GM19043 (cell line): ENCODE results near the gene RBM17.
"Not testable (repeated sequence)": the region's sequence is repeated elsewhere in the genome, so short reads cannot be mapped to it uniquely, and the experiment has no call there.

Experiments used
- ATAC-seq: cut with Tn5 transposase; IDR thresholded peaks from one replicate; pipeline ENCODE4 v1.9.1; 2021; ENCODE audit warnings: low read depth; ENCODE audit not compliant: unreplicated experiment

RBM17 gene, protein sequence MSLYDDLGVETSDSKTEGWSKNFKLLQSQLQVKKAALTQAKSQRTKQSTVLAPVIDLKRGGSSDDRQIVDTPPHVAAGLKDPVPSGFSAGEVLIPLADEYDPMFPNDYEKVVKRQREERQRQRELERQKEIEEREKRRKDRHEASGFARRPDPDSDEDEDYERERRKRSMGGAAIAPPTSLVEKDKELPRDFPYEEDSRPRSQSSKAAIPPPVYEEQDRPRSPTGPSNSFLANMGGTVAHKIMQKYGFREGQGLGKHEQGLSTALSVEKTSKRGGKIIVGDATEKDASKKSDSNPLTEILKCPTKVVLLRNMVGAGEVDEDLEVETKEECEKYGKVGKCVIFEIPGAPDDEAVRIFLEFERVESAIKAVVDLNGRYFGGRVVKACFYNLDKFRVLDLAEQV

DNA sequence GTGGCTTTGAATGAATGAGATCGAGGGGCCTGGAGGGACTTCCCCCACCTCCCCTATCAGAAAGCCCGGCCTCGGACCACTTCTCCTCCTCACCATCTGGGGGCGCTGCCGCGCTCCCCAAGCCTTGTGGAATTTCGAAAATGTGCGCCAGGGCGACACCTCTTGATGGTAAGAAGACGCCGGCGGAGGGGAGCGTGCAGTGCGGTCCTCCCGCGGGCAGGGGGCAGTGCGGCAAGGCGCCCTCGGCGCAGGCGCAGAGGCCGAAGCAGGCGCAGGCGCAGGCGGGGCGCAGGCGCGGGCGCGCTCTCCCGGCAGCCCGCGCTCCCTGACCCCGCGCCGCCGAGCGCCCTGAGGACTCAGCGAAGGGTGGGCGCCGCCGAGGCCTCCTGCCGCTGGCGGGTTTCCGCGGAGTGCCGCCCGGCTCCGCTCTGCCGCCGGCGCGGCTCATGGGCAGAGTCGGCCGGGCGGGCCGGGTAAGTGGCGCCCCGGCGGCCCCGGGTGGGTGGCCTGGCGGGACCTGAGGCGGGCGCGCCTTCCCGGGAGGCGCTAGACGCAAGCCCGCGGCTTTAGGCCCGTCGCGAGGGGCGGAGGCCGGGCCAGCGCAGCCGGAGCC, at the start of gene RBM17:
RBM17 (plus strand) TSS at position 314 of the 613 bp plus-strand sequence. CDS start 8,032 bp downstream, outside the sequence.
- ATAC-seq = peak; percentile 72

DNA sequence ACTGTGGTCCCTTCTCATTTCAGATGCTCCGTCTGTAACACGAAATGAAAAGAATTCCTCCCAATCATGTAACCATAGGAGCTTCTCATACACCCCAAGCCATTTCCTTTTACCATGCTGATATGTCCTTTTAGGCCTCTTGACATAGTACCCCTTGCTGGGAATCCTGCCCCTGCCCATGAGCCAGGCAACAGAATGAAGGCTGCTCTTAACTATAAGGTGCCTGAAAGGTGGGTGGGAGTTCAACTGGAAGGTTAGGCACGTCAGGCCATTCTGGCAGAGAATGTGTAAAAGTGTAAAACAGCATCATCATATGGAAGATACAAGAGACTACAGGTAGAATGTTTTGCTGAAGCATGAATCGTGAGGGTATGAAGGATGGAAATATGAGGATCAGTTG, 49.1 kb upstream of the RBM17 start:
- no peak for ATAC-seq

GRCh38 chr10:6040205-6040604, 48.6 kb upstream of the RBM17 start:
- ATAC-seq = no peak

- not testable (repeated sequence) for ATAC-seq
Observed at GRCh38 chr10:6043377-6043776, 45.5 kb upstream of the RBM17 start.

- no peak for ATAC-seq
Observed at GRCh38 chr10:6044060-6044459, 44.8 kb upstream of the RBM17 start.

GRCh38 chr10:6044751-6045313, 44.0 kb upstream of the RBM17 start:
- no peak for ATAC-seq

- no peak for ATAC-seq
Observed at GRCh38 chr10:6045314-6045848, 43.5 kb upstream of the RBM17 start.

DNA sequence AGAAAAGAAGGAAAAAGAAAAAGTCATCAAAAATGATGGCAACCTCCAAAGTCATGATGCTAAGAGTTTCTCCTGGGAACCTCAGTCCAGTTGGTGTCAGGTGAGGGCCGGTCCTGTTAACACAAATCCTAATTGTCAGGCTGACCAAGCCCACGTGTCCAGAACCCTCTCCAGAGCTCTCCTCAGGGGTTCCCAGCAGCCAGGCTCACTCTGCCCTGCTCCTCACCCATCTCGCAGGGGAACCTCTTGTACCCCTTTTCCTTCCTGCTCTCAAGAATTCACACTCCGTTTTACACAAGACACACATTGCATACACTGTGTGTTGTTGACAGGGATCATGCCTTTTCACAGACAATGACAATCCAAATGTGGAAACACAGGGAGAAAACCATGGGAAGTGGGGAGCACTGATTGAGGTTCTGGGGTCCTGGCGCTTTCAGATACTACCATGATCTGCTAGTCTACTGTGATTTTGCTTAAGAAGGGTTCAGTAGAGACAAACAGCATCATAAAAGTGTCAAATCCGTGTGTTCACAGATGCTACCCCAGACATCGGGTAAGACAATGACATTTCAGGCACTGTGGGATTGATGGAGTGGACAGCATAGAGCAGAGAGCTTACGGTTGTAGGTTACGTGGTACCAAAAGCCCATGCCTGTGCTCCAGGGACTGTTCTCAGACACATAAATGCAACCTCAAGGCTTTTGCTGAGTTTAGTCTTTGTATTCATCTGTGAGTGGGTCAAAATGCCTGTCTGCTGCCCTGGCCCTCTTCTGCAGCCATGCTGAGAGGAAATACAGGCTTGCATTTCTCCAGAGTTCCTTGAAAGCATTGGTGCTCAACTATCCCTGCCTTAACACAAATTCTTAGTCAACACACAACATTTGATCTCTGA, 42.7 kb upstream of the RBM17 start:
- ATAC-seq = no peak

- ATAC-seq = no peak
Observed at GRCh38 chr10:6046773-6047611, 41.8 kb upstream of the RBM17 start.

DNA sequence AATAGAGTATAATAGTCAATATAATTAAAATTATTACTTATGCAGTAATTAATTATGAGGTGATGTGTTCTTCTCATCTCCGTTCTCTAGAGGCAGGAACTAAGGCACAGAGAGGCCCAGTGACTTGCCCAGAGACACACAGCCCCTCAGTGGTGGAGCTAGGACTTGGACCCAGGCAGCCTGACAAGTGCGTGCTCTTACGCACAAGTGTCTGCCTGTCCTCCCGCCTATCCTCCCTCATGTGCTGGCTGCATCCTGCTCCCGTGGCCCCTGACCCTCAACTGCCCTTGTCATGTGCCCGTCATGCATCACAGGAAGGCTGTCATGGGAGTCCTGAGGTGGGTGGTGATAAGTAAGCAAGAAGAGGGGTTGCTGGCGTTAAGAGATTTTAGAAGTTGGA, 41.0 kb upstream of the RBM17 start:
- ATAC-seq = no peak

DNA sequence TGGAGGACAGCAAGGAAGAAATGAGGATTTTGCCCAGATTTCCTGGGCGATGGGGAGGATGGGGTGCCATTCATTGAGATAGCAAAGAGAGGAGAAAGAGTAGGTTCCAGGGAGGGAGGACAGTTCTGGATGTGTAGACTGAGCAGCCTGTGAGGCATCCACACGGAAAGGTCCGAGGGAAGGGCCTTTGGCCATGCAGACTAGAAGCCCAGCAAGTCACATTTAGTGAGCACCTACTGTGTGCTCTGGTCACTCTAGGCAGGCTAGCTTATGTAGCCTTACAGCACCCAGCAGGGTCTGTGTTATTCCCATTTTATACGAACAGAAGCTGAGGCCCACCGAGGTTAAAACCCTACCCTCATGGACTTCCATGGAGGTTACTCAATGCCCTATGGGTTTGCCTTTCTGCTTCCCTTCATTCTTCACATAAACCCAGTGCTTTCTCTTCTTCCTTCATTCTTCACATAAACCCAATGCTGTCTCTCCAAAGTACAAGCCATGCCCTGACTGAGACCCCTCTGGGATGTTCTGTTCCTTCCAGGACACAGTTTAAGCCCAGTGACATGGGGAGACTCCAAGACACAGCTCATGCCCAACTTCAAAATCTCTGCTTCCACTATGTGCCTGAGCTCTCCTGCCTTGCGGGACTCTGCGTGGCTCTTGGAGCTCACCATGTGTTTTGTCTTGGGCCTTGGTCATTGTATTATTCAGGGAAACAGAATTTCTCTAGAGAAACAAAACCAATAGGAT, 40.4 kb upstream of the RBM17 start:
- ATAC-seq = no peak

DNA sequence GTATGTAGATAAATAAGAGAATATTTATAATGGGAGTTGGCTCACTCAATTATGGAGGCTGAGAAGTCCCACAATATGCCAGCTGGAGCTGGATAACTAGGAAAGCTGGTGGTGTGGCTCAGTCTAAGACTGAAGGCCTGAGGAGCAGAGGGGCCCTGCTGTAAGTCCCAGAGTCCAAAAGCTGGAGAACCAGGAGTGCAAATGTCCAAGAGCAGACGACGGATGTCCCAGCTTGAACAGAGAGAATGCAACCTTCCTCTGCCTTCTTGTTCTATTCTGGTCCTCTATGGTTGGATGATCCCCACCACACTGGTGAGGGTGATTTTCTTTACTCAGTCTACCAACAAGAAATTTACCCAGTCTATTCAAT, 39.8 kb upstream of the RBM17 start:
- ATAC-seq = no peak

- ATAC-seq = peak; percentile 70
Observed at GRCh38 chr10:6050801-6051445, 37.9 kb upstream of the RBM17 start.

GRCh38 chr10:6052247-6053221, 36.3 kb upstream of the RBM17 start:
- no peak for ATAC-seq

DNA sequence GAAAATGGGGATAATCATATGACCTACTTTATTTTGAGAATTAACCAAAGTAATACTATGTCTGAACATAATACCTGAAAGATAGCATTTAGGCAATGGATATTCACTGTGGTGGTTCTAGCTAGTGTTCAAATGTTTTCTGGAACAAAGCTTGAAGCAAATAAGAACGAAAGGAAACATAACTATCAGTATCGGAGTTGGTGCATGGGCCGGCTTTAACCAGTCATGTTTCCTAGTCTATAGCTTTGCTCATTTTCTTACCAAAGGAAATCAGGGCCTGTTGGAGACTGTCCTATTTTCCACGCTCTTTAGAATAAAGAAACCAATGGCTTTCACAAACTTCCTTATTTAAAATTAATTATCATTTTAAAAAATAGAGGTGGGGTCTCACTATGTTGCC, 35.5 kb upstream of the RBM17 start:
- ATAC-seq = no peak

DNA sequence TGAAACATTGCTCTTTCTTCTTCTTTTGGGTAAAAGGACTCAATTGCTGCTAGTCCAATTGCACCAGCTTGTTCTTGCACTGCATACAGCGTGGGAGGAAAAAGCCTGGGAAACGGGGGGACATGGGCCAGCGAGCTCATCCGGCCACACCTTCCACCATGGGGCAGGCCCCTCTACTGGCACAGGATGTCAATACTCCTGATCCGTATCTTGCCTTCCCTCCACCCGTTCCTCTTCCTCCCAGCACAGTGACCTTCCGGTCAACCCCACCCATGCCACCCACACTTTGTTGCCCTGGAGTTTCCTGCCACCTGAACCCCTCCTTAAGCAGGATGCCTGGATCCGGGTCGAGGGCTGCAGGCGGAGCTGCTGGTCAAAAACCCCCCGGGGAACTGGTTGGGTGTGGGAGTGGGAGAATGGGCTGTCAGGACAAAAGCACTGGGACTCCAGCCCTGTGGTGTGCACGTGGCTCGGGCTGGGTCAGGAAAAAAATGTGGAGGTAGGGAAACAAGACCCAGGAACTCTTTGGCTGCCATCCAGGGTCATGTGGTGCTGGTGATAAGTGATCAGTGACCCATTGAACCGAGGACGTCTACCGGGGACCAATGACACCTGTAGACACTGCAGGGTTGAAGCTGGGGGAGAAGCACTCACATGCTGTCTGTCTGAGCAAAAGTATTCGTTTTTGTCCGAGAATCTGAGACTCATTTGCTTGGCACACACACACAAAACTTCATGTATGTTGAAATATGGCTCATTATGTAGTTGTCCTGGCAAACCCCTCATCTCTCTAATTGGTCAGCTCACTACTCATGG, 34.8 kb upstream of the RBM17 start:
- no peak for ATAC-seq

- no peak for ATAC-seq
Observed at GRCh38 chr10:6054884-6055283, 34.0 kb upstream of the RBM17 start.
